Measurements from ENCODE around the gene ADARB2. TPM values are rescaled to one million over a fixed set of nuclear protein-coding genes. Genes with fewer than 3 reads are reported as not detected.

The ADARB2 gene
- total RNA-seq, 1 donor from 2014 or later: 1.2 TPM

DNA sequence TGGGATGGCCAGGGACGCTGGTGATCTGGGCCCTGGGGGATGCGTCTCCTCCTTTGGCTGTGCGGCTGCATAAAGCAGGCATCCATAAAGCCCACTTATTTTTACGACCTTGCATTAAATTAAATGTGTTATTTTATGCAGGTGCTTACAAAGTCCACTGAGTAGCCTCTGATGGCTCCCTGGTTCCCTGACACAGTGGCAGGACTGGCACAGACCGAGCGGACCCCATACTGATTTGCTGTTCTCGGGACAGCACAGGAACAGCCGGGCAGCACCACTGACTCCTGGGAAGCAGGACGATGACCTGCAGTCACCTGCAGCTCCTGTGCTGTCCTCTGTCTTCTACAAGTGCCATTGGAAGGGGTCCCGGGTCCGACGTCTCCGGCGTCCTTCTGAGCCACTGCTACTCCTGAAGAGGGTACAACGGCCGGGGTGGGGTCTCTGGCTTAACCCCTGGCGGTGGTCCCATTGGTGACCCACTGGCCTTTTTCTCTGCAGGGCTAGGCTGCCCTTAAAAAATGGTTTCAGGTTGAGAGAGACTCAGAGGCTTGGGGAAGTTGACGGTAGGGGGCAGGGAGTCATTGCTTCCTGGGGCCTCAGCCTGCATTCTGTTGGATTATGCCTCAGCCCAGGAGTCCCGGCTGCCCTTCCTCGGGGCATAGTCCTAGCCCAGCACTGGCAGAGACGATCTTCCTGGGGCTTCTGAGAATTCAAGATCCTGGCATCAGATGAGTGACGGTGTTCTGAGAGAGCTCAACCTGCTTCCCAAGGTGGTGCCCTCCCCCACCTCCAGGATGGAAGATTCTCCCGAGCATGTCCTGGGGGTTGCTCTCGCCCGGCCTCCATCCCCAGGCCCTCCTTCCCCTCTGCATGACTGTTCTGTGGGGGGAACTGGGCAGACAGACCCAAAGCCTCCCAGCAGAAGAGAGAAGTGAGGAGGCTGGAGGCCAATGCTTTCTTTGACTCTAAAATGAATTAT is 330.1 kb downstream of the ADARB2 start:
- TF ChIP-seq, protein P1, sequence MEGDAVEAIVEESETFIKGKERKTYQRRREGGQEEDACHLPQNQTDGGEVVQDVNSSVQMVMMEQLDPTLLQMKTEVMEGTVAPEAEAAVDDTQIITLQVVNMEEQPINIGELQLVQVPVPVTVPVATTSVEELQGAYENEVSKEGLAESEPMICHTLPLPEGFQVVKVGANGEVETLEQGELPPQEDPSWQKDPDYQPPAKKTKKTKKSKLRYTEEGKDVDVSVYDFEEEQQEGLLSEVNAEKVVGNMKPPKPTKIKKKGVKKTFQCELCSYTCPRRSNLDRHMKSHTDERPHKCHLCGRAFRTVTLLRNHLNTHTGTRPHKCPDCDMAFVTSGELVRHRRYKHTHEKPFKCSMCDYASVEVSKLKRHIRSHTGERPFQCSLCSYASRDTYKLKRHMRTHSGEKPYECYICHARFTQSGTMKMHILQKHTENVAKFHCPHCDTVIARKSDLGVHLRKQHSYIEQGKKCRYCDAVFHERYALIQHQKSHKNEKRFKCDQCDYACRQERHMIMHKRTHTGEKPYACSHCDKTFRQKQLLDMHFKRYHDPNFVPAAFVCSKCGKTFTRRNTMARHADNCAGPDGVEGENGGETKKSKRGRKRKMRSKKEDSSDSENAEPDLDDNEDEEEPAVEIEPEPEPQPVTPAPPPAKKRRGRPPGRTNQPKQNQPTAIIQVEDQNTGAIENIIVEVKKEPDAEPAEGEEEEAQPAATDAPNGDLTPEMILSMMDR (IDR thresholded peaks at IDR 0.05): no peak
- no peak for DNase-seq

DNA sequence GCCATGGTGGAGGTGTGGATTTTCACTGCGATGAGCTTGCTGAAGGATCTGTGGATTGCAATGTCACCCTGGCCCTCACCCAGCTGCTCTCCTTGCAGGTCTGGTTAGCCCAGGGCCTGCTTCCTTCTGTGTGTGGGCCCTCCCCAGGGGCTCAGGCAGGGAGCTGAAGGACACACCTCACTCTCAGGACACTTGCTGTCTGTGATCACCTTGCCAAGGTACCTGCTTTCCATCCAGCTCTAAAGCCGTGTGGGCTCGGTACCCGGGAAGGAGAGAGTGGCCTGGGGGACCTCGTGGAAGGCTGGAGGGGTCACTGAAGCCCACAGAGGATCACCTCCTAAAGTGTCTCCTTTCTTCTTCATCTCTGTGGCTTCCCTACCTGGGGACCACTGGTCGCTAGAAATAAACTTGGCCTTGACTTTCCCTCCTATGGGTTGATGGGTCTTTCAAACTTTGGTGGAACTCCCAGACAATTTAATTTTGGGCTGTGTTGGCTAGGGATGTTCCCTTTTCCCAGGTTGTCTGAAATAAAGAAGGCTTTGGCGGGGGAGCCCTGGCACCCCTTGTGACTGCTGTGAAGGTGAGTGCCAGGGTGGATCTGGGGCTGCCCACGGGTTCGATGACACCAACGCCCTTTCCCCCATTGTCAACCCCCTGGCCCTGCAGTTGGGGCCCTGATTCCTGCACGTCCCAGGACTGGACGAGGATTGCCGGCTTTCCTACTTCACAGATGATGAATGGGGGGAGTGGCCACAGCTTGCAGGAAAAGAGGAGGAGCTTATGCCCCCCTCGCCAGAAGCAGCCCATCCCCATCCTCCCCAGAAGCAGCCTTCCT is 331.0 kb downstream of the ADARB2 start:
- intact Hi-C loops (cut with DNase I): no loop called here
- DNase-seq (no peak), ATAC-seq (no peak)
- no peak overlapping the region for H3K4me3 ChIP-seq
- no peaks in the 10 kb centered on the region for H3K9me3 ChIP-seq
- no peaks in the 10 kb centered on the region for H3K4me1 ChIP-seq
- no peaks in the 10 kb centered on the region for H3K27me3 ChIP-seq
- H3K36me3 ChIP-seq: no peaks in the 10 kb centered on the region
- TF ChIP-seq, protein P1 (IDR thresholded peaks at IDR 0.05): no peak
- no peak overlapping the region for H3K27ac ChIP-seq

More for the DNA sequence above, 330.1 kb downstream of the ADARB2 start:
- H3K27ac ChIP-seq: no peak overlapping the region
- no peaks in the 10 kb centered on the region for H3K4me1 ChIP-seq
- H3K27me3 ChIP-seq: no peaks in the 10 kb centered on the region
- intact Hi-C loops (cut with DNase I): no loop called here
- H3K9me3 ChIP-seq: no peaks in the 10 kb centered on the region
- no peaks in the 10 kb centered on the region for H3K36me3 ChIP-seq
- ATAC-seq: no peak
- H3K4me3 ChIP-seq: no peak overlapping the region

DNA sequence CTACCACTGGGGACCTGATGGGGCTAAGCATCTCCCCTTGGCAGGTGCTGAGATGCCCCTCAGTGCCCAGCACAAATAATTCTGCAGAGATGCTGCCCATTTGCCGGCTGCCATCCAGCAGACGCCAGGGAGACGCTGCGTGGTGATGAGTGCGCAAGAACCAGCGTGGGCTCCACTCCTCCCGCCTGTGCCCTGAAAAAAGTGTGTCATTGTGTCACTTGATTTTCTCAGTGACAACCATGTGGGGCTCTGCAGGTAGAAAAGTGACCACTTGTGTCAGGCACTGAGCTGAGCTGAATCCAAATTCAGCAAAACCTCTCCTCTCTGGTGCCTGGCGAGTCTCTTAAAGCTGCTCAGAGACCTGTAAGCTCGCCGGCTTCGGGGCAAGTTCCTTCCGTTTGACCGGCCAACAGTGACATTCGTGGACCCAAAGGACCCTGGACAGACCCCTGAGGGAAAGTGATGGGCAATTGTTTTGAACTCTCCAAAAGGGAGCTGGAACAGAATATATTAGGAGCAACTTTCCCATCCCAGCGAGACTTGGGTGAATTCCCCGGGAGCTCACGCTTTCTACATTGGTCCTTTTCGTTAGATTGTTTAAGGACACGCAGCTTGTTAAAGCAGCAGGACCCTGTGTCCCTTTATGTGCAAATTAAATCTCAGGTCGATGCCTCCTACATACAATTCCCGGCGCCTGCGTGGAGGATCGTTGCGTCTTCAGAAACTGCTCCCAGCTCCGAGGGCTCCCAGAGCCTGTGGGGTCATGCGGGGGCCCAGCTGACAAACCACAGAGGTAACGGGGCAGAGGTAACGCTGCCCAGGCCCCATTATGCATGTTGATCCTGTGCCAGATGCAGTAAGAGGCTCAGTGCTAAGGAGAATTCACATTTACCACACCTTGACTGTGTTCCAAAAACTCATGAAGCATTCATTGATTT is 332.7 kb downstream of the ADARB2 start:
- Histone ChIP-seq H3K36me3 (no peaks in the 10 kb centered on the region), H3K27me3 (no peaks in the 10 kb centered on the region), H3K4me3 (no peak overlapping the region), H3K9me3 (no peaks in the 10 kb centered on the region), H3K27ac (no peak overlapping the region), H3K4me1 (no peaks in the 10 kb centered on the region)
- no peak for DNase-seq
- TF ChIP-seq, protein P1 (IDR thresholded peaks at IDR 0.05): no peak
- intact Hi-C loops (cut with DNase I): no loop called here
- no peak for ATAC-seq

DNA sequence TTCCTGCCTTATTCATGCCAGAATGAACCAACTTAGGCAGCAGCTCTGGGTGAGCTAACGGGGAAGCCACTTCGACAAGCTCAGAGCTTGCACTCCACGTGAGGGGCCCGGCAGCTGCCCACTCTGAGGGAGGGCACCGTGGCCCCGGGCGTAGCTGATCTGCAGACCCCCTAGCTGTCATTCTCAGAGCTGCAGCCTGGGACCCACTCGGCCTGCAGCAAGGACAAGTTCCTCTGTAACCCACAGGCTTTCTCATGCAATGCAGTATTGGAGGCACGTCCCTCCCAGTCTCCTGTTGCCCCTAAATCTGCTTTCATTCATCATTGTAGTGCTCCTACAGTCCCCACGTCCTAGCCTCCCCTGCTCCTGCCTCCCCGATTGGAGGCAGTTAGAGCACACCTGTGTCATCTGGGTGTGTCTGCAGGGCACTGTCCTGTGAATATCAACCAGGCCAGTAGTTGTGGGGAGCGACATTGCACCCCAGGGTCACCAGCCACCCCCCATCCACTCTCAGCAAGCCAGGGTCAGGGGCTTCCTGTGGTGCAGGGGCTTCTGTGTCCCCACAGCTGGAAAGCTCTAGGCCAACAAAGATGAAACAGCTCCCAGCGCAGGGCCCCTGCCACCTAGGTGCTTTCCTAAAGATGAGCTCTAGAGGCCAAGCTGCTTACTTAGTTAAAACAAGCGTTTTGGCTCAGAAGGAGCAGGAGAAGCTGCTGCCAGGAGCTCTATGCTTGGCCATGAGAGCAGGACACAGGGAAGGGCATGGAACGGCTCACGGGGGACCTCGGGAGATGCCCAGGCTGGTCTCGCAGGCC is 333.6 kb downstream of the ADARB2 start:
- no peak for ATAC-seq
- H3K9me3 ChIP-seq: no peaks in the 10 kb centered on the region
- H3K4me1 ChIP-seq: no peaks in the 10 kb centered on the region
- TF ChIP-seq, protein P1 (IDR thresholded peaks at IDR 0.05): no peak
- no peaks in the 10 kb centered on the region for H3K27me3 ChIP-seq
- H3K36me3 ChIP-seq: no peaks in the 10 kb centered on the region
- intact Hi-C loops (cut with DNase I): no loop called here
- H3K4me3 ChIP-seq: no peak overlapping the region
- no peak for DNase-seq
- H3K27ac ChIP-seq: no peak overlapping the region
